ENCODE results near the gene LPCAT4. TPM values are rescaled to one million over a fixed set of nuclear protein-coding genes. Genes with fewer than 3 reads are reported as not detected.

Gene LPCAT4
- total and polyA plus RNA-seq, 4 donors = 1.1 to 2.4 (median 1.8) TPM

DNA sequence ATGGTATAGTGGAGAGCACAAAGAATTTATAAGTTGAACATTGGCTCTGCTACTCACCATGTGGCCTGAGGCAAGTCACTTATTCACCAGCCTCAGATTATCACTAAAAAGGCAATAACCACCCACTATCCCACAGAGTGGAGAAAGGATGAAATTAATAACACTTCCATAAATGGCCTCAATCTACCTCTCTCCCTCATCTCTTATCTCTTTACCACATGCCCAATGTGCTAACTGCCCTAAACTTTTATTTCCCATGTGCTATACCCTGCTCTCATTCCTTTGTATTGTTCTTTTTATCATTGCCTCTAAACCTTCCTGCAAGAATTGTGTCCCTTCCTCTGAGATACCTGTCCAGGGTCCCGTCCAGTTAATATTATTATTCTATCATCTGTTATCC, 55.4 kb downstream of the LPCAT4 start:
- no peak for DNase-seq (ENCODE audit: low spot score)
- TF ChIP-seq EGR1 (IDR thresholded peaks at IDR 0.05; ENCODE audit: low read depth in 2 of 2) (no peak), JUND (IDR thresholded peaks at IDR 0.05) (no peak), FOXA1 (IDR thresholded peaks at IDR 0.05) (no peak), YY1 (IDR thresholded peaks at IDR 0.05) (no peak)
- TF ChIP-seq, protein P1, sequence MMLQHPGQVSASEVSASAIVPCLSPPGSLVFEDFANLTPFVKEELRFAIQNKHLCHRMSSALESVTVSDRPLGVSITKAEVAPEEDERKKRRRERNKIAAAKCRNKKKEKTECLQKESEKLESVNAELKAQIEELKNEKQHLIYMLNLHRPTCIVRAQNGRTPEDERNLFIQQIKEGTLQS (IDR thresholded peaks at IDR 0.05) = no peak
- TF ChIP-seq, protein P2, sequence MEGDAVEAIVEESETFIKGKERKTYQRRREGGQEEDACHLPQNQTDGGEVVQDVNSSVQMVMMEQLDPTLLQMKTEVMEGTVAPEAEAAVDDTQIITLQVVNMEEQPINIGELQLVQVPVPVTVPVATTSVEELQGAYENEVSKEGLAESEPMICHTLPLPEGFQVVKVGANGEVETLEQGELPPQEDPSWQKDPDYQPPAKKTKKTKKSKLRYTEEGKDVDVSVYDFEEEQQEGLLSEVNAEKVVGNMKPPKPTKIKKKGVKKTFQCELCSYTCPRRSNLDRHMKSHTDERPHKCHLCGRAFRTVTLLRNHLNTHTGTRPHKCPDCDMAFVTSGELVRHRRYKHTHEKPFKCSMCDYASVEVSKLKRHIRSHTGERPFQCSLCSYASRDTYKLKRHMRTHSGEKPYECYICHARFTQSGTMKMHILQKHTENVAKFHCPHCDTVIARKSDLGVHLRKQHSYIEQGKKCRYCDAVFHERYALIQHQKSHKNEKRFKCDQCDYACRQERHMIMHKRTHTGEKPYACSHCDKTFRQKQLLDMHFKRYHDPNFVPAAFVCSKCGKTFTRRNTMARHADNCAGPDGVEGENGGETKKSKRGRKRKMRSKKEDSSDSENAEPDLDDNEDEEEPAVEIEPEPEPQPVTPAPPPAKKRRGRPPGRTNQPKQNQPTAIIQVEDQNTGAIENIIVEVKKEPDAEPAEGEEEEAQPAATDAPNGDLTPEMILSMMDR (IDR thresholded peaks at IDR 0.05; ENCODE audit: low read depth, low read length, missing input control) = no peak
- Histone ChIP-seq H3K4me1 (ENCODE audit: control insufficient read depth in 4 of 4, insufficient read depth in 4 of 4, low read length in 3 of 4) (peaks cover 0 to 2% (median 0%) of the 10 kb centered on the region in 4 donors), H3K27ac (ENCODE audit: low read depth in 1 of 2, low read length in 2 of 2) (no peak overlapping the region), H3K36me3 (ENCODE audit: control insufficient read depth in 4 of 4, insufficient read depth in 3 of 4, low read depth in 1 of 4, low read length in 3 of 4) (peaks cover 0 to 4% (median 0%) of the 10 kb centered on the region in 4 donors), H3K9me3 (ENCODE audit: control insufficient read depth in 4 of 4, low read length in 3 of 4) (no peaks in the 10 kb centered on the region), H3K9ac (ENCODE audit: low read depth in 1 of 2, low read length in 2 of 2) (no peak overlapping the region), H3K4me3 (ENCODE audit: low read depth in 1 of 3, low read length in 3 of 3) (no peak overlapping the region), H3K27me3 (ENCODE audit: control insufficient read depth in 4 of 4, insufficient read depth in 4 of 4, low read length in 3 of 4) (no peaks in the 10 kb centered on the region)
- WGBS = 91% methylated on average over 1 of the region's 1 CpG

Small RNA genes within 50 kb of the gene (small RNA-seq; reads per million reads assigned to genes)
- not detected for gene MIR1233-1
- gene RF00019 = not detected

Other genes starting within 250 kb of the LPCAT4 start
- 10 to 100 TPM; 24.7 to 26.2 TPM for gene KATNBL1, start 157.1 kb downstream of the LPCAT4 start, total RNA-seq
- gene KATNBL1, start 157.1 kb downstream of the LPCAT4 start, polyA plus RNA-seq = 10 to 100 TPM in 1 of 2 donors, 1 to 10 TPM in 1; 6.4 to 19.4 TPM
- gene EMC4, start 142.2 kb downstream of the LPCAT4 start, total RNA-seq = 10 to 100 TPM; 76.8 to 81.1 TPM
- 10 to 100 TPM; 74.0 to 88.7 TPM for gene EMC4, start 142.2 kb downstream of the LPCAT4 start, polyA plus RNA-seq
- 10 to 100 TPM; 11.8 to 17.8 TPM for gene SLC12A6, start 29.4 kb downstream of the LPCAT4 start, total RNA-seq
- 1 to 10 TPM; 1.9 to 2.4 TPM for gene SLC12A6, start 29.4 kb downstream of the LPCAT4 start, polyA plus RNA-seq
- 100 to 1,000 TPM; 104 to 105 TPM for gene NOP10, start 24.1 kb downstream of the LPCAT4 start, total RNA-seq
- gene NOP10, start 24.1 kb downstream of the LPCAT4 start, polyA plus RNA-seq = 100 to 1,000 TPM; 145 to 223 TPM
- not detected for gene NUTM1, start 23.9 kb downstream of the LPCAT4 start, total RNA-seq
- not detected for gene NUTM1, start 23.9 kb downstream of the LPCAT4 start, polyA plus RNA-seq
- 10 to 100 TPM in 1 of 2 donors, 1 to 10 TPM in 1; 7.7 to 20.6 TPM for gene GOLGA8A, start 70.6 kb upstream of the LPCAT4 start, total RNA-seq
- gene GOLGA8A, start 70.6 kb upstream of the LPCAT4 start, polyA plus RNA-seq = 10 to 100 TPM in 1 of 2 donors, 1 to 10 TPM in 1; 2.1 to 10.4 TPM
- 10 to 100 TPM in 1 of 2 donors, 1 to 10 TPM in 1; 9.4 to 71.0 TPM for gene GOLGA8B, start 216.5 kb upstream of the LPCAT4 start, total RNA-seq
- 10 to 100 TPM in 1 of 2 donors, 1 to 10 TPM in 1; 8.4 to 36.3 TPM for gene GOLGA8B, start 216.5 kb upstream of the LPCAT4 start, polyA plus RNA-seq